Cerebellar nuclear complex (tissue), 1 donor: ENCODE measurements around the gene ARHGEF4.

ENCODE experiments used
- DNase-seq, 2 experiments: peaks; one replicate each; lab custom pipeline; 2025; lab: John Stamatoyannopoulos, UW

Gene ARHGEF4

DNA sequence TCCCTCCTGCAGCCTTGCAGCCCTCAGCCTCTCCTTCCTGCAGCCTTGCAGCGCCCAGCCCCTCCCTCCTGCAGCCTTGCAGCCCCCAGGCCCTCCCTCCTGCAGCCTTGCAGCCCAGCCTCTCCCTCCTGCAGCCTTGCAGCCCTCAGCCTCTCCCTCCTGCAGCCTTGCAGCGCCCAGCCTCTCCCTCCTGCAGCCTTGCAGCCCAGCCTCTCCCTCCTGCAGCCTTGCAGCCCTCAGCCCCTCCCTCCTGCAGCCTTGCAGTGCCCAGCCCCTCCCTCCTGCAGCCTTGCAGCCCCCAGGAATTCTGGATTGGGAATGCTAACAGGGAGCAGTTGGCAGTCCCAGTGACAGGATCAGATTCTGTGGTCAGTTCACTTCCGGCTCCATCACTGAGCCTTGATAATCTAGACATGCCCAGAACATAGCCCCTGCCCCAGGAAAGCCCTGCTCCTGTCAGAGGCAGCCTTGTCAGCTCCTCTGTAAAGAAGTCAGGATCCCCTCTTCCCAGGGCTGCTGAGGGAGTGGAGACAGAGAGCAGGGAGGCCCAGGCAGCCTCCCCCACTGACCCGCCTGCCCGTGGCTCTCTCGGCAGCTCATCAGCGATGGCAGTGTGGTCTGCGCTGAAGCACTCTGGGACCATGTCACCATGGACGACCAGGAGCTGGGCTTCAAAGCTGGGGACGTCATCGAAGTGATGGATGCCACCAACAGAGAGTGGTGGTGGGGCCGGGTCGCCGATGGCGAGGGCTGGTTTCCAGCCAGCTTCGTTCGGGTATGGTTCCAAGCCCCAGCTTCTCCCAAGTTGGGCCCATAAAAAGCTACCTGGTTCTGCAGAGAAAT, 201.8 kb downstream of the ARHGEF4 start:
- DNase-seq = no peak

DNA sequence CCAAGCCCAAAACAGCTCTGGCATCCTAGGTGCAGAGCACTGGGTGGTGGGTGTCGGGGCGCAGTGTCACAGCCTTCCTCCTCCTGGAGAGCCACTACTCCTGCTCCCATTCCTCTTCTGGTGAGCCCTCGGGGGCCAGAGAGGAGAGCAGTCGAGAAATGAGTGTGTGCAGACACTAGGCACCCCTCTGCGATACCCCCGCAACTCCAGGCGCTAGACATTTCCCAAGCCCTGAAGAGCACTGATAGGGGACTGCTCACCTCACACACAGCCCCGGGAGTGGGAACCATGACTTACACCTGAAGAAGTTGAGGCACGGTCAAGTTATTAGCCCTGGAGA, 202.4 kb downstream of the ARHGEF4 start:
- no peak for DNase-seq

DNA sequence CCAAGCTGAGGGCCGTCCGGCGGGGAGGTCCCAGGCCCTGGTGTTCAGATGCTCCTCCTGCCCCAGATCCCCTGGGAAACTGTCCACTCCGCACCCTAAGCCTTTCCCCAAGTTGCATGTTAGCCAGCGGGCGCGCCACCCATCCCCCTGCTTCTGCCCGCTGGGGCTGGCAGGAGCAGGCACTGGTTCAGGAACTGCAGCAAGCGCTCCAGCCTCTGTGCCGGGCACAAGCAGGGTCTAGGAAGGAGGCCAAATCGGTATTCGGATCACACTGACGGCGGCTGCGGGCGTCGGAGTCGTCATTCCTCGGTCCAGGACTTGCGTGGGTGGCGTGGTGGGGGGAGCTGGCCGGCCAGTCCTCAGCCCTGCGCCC, 202.8 kb downstream of the ARHGEF4 start:
- no peak for DNase-seq

DNA sequence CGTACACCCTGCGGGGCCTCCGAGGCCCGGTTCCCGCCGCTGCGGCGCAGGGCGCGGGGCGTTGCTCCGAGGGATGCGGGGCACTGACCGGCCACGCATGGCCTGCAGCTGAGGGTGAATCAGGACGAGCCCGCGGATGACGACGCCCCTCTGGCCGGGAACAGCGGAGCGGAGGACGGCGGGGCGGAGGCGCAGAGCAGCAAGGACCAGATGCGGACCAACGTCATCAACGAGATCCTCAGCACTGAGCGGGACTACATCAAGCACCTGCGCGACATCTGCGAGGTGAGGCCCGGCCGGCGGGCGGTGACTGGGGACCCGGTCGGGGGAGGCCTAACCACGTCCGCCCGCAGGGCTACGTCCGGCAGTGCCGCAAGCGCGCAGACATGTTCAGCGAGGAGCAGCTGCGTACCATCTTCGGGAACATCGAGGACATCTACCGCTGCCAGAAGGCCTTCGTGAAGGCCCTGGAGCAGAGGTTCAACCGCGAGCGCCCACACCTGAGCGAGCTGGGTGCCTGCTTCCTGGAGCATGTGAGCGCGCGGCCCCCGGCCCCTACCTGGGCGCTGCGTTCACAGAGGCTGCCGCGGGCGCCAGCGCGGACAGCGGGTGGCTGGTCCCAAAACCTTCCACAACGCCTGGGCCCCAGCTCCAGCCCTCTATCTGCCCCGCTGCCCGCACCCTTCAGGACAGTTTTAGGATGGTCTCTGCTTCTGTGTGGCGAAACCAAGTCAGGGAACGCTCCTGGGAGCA, 203.4 kb downstream of the ARHGEF4 start:
- DNase-seq = no peak

DNA sequence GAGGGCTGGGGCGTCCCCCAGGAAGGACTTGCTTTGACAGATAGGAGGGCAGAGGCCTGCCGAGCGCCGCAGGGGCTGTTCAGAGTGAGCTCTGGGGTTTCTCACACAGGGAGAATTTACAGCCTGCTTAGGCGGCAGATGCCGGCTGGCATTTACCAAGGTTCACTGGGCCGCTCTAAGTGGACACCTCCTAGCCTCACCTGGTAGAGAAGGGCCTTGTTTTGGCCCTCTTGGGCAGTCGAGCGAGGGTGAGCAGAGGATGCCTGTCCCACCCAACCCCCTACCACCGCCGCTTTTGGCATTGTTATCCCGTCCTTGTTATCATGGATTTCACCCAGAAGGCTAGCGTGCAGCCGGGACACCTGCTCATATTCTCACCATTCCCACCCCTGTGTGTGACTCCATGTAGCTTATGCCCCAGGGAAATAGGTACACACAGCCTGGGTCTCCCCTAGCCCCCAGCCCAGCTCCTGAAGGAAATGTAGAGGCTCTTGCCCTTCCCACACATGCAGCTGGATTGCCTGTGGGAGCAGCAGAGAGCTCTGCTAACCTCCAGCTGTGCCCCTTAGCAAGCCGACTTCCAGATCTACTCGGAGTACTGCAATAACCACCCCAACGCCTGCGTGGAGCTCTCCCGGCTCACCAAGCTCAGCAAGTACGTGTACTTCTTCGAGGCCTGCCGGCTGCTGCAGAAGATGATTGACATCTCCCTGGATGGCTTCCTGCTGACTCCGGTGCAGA, 204.1 kb downstream of the ARHGEF4 start:
- no peak for DNase-seq

DNA sequence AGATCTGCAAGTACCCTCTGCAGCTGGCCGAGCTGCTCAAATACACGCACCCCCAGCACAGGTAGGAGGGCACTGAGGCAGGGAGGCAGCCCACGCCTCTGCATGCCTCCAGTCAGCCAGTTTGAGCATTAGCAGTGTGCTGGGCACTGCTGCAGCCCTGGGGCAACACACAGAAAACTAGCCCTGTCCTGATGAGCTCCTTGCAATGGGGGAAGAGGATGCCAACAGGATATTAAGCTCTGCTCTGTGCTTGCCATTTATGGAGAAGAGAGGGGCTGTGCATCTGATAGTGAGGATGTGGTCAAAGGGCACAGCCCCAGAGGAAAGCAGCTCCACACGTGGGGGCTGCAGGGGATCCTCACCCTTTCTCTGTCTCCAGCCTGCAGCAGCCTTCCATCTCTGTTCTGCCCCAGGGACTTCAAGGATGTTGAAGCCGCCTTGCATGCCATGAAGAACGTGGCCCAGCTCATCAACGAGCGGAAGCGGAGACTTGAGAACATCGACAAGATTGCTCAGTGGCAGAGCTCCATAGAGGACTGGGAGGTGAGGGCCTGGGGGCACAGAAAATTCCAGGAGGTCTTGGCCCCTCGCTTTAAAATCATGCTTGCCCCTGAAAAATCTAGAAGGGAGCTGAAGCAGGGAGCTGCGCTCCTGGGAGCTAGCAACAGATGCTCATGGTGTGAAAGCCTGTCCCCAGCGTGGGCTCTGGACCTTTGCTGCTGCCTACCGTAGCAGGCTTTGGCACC, 204.9 kb downstream of the ARHGEF4 start:
- DNase-seq = no peak

DNA sequence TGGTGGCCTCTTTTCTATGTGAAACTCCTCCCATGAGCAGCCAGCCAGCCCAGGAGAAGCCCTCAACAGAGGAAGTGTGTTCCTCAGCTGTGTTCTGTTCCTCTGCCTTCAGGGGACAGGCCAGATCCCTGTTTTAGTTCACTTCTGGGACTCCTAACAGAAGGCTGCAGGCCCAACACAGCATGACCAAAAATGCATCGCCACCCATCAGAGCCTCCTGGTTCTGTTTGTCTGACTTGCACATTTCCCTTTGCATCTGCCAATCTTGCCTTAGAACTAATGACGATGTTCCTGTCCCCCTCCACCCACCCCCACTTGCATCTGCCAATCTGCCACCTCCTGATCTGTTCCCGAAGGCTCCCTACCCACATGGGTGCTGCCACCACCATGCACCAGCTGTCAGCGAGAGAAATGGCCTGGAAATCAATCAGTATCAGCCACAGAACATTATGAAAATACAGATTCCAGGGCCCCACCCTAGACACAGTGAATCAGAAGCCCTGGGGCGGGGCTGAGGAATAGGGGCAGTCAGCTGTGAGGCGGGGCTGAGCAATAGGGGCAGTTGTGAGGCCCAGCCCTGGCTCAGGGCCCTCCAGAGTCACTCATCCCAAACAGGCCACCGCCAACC, 205.5 kb downstream of the ARHGEF4 start:
- no peak for DNase-seq

DNA sequence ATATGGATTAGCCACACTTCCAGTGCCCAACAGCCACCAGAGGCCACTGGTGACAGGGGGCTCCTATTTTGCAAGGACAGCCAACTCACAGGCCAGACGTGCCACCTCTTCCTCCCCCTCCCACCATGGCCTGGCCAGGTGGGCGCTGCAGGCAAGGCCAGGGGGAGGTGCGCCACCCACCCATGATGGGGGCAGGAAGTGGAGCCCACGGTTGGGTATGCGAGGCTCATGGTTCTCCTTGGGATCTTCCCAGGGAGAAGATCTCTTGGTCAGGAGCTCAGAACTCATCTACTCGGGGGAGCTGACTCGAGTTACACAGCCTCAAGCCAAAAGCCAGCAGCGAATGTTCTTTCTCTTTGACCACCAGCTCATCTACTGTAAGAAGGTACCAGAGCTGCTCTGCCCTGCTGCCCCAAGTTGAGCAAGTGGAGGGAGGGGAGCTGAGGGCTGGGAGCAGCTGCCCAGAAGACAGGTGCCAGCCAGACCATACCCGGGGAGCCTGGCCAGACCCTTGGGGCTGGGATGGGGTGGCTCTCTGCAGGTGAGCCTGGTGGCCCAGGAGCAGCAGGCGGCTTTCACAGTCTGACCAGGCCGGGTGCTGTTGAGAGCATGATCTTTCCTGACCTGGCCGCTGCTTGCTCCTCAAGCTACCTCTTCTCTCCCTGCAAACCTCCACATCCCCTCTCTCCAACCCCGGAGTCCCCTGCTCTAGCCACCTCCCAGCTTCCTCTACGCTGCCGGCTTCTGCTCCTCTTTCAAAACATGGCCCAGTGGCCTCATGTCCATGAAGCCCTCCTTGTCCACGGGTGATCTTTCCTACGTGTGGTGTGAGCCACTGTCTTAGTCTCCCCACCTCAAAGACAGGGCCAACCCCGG, 206.7 kb downstream of the ARHGEF4 start:
- no peak for DNase-seq

DNA sequence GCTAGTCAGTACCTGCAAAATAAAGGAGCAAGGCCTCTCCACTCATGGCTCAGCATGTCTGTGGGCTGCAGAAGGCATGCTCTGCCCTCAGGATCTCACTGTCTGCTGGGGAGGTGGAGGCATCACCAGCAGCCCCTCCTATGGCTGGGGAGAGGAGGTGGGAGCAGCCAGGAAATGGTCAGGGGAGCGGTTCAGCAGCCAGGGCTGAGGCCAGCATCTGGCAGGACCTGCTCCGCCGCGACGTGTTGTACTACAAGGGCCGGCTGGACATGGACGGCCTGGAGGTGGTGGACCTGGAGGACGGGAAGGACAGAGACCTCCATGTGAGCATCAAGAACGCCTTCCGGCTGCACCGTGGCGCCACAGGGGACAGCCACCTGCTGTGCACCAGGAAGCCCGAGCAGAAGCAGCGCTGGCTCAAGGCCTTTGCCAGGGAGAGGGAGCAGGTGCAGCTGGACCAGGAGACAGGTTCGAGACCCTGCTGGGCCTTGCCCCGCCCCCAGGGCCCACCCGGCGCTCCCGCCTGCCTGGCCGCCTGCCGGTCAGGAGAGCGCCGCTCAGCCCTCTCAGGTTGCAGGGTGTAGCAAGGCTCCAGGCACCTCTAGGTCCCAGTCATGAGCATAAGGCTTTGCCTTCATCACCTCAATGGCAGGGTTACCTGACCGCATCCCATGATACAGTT, 207.5 kb downstream of the ARHGEF4 start:
- no peak for DNase-seq

DNA sequence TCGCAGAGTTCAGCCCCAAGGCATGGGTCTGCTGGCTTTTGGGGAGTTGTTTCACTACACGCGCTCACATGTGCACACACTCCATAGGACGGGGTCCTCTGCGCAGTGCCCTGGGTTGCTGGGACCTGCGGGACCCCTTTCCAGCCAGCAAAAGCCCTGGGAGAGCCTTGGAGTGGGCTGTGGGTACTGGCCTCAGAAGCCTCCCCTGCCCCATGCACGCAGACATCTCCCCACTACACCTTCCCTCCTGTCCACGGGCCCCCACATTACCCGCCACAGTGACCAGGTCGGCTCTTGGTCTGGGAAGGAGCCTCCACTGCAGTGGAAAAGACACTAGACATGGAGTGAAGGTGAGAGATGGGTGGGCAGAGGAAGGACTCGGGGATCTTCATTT, 208.0 kb downstream of the ARHGEF4 start:
- no peak for DNase-seq

DNA sequence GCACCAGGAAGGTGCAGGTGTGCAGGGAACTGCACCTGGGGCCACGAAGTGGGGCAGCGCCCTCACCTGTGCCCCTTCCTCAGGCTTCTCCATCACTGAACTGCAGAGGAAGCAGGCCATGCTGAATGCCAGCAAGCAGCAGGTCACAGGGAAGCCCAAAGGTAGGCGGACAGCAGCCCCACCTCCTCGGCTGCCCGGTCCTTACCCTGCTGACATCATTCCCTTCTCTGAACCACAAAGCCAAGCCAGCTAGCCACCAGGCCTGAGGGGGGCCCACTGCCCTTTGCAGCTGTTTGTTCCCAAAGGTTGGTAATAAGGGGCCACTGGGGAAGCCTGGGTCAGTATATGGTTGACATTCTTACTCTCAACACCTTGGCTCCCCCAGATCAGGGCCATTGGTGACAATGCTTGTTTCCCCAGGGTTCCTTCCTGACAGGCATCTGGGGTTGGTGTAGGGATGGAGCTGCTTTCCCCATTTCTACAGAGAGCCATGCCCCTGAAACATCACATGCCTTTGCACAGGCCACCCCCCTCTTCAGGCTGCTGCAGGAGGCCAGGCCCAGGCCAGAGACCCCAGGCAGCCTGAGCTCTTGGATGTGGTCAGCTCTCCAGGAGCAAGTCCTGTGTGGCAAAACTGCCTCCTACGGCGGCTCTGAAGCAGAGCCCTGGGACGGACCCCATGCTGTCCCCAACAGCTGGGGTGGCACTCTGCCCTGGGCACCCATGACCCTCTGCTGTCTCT, 208.7 kb downstream of the ARHGEF4 start:
- no peak for DNase-seq

DNA sequence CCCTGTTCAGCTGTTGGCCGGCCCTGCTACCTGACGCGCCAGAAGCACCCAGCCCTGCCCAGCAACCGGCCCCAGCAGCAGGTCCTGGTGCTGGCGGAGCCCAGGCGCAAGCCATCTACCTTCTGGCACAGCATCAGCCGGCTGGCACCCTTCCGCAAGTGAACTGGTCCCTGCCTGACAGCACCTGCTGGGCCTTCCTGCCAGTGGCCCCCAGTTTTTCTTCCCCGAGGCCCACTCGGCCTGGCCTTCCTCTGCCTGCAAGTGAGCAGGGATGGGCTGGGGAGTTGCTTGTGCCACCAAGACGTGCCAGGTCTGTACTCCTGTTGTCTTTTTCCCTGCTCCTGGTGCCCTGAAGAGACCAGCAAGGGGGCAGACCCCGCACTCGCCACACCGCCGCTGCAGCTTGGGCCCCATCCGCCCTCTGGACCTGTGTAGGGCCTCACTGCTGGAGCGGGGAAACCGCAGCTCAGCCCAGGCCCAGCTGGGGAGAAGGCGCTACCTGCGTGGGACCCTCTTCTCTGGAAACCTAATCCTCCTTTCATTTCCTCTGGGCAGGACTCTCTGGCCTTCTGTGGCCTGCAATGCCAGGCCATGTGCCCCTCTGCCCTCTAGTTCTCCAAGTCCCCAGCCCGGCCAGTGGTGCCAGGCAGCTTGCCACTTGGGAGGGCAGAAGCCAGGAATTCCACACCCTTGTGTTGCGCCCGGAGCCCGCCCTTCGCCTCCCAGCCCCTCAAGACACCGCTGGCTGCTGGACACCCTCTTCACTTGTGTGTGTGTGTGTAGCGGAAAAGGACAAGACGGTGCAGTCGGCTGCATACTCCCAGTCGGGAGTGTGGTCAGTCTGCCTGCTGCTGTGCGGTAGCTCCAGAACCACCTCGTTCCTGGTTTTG, 209.6 kb downstream of the ARHGEF4 start:
- DNase-seq = peak in 1 of 2 experiments; percentile 11

DNA sequence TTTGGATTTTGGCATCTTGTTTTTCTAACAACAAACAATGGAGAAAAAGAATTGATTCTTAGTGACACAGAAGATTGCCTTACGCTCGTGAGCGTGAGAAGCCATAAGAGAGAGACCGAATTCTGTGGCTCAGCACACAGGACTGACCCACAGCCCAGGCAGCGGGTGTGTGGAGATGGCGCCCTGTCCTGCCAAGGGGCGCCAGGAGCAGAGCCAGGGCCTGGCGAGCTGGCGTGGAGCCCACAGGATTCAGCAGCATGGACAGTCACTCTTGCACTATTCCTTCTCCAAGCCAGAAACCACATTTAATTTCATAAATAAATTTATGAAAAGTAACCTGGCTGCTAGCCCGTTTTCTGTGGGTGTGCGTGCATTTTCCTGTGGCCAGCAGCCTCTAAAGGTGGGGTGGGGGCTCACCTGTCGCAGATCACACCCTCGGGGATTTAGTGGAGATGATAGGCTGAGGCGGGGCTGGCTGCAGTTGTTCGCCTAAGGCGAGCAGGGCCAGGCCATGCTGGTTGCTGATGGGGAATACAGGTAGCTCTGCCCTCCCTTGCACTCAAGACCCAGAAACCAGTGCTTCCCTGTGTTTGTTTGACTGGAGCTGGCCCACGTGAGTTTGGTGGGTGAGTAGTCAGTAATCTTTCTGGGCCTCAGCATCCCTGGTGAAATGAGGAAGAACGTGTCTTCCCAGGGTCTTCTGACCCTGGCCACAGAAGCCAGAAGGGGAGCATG, 210.4 kb downstream of the ARHGEF4 start:
- DNase-seq = peak in 1 of 2 experiments; percentile 11

DNA sequence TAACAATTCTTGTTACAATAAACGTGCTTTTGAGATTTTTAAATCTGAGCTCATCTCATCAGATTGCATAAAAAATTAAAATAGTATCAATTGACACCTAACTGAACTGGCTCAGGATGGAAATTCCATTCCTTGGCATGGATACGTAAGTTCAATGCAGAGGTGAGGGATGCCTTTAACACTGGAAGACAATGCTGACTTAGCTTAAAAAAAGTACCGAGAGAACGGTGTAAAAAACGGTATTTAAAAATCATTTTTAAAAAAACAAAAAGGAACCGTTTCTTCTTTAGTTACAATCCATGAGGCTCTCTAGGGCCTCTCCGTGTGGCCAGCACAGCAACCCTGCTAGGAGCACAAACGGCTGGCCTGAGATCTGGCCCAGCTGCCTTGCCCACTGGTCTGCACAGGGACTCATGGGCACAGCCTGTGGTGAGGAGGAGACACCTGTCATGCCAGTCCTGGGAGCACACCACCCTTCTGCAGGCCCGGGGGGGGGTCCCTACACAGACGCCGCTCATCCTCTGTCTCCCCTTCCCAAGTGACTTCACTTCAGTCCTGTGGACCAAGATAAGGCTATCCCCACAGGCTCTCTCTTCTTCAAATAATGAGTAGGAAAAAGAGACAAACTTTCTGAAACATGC, 211.3 kb downstream of the ARHGEF4 start:
- DNase-seq = no peak

DNA sequence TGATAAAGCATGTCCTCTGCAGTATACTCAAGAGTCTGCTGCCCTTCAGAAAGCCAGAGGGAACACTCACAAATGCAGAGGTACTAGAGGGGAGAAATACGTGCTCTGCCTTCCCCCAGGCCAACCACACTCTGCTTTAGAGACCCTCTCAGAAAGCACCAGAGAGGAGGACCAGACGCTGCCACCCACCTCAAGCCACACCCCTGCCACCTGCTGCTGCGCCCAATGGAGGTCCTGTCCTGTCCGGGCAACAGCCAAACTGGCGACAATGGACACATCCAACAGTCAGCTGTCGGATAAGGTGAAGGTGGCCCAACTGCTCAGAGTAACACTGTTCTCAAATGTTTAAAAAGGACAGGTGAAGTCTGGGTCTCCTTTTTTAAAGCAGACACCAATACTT, 211.9 kb downstream of the ARHGEF4 start:
- DNase-seq = no peak

DNA sequence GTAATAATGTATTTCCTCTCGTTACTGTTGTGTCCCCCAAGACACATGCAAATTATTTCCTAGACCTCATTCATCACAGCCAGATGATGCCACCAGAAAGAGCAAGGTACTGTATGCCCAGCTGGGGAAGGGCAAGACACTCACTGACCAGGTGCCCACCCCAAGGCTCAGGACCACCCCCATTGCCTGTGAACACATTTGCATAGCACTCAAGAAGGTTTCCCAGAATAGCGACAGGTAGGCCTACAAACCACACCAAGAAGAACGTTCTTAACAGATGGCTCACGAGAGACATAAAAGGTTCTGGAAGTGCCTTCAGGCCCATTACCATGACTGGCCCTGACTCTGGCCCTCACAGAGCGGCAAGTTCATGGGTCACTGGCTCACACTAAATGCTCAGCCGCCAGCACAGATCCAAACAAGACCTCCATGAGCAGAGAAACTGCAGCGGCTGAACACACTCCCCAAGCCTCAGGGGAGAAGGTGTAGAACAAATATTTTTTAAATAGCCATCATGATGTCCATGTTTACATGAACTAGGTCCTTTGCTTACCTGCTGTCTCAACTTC, 212.5 kb downstream of the ARHGEF4 start:
- DNase-seq = no peak

DNA sequence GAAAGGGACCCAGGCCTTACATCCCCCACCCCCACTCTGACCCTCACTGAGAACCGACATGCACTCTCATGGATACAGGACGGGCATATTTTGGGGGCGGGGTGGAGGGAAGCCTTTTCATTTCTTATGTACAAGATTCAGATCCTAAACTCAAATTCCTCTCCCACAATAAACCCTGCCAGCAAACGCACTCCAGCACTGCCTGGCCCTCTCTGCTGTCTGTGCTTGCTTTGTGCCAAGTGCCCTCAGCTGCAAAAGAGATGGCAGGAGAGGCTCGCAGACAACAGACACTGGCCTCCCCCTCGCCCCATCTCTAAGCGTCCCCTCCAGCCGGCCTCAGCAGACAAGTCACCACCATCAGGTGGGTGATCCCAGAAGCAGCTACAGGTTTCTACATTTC, 214.2 kb downstream of the ARHGEF4 start:
- no peak for DNase-seq
